ENCODE data around the gene GPR3.
"Not testable (repeated sequence)": the region's sequence is repeated elsewhere in the genome, so short reads cannot be mapped to it uniquely, and the experiment has no call there.

- TF ChIP-seq CTCF (IDR thresholded peaks at IDR 0.05); EP300 (IDR thresholded peaks at IDR 0.05; ENCODE audit: low read depth): not testable (repeated sequence)
These were observed 7.6 kb upstream of the GPR3 start for GRCh38 chr1:27384797-27385196.
